GM13976 (cell line): ENCODE data around the gene DNM1.

Experiments
- DNase-seq: peaks from one replicate; pipeline ENCODE4 v3.0.0; 2012; ENCODE audit warnings: low spot score
- in situ Hi-C: fragments of 300-500 bp; cut with MboI; formaldehyde crosslinking; loops from one replicate; pipeline ENCODE4 v1.12.0; 2022; ENCODE audit warnings: low sequenced_read_pairs, mixed read lengths, inconsistent platforms; ENCODE audit not compliant: unreplicated experiment
- TF ChIP-seq, protein P1 (sequence below): IDR thresholded peaks from 2 replicates; pipeline ENCODE4 v1.5.1; 2012; ENCODE audit warnings: borderline replicate concordance, mild to moderate bottlenecking; ENCODE audit not compliant: insufficient read depth; ENCODE audit errors: extremely low read depth, missing control alignments, control extremely low read depth

The DNM1 gene

GRCh38 chr9:128247226-128247803 lies 44.1 kb downstream of the DNM1 start:
- in situ Hi-C loops: no loop called here
- DNase-seq: no peak
- TF ChIP-seq, protein P1, sequence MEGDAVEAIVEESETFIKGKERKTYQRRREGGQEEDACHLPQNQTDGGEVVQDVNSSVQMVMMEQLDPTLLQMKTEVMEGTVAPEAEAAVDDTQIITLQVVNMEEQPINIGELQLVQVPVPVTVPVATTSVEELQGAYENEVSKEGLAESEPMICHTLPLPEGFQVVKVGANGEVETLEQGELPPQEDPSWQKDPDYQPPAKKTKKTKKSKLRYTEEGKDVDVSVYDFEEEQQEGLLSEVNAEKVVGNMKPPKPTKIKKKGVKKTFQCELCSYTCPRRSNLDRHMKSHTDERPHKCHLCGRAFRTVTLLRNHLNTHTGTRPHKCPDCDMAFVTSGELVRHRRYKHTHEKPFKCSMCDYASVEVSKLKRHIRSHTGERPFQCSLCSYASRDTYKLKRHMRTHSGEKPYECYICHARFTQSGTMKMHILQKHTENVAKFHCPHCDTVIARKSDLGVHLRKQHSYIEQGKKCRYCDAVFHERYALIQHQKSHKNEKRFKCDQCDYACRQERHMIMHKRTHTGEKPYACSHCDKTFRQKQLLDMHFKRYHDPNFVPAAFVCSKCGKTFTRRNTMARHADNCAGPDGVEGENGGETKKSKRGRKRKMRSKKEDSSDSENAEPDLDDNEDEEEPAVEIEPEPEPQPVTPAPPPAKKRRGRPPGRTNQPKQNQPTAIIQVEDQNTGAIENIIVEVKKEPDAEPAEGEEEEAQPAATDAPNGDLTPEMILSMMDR: no peak

DNA sequence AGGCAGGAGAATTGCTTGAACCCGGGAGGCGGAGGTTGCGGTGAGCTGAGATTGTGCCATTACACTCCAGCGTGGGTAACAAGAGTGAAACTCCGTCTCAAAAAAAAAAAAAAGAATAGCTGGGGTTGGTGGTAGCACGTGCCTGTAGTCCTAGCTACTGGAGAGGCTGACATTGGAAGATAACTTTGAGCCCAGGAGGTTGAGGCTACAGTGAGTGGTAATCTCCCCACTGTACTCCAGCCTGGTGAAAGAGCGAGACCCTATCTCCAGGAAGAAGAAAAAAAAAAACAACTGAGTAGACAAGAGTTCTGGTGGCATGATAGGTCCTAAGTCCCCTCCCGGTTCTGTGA lies 46.4 kb downstream of the DNM1 start:
- TF ChIP-seq, protein P1: no peak
- no peak for DNase-seq
- in situ Hi-C loops: no loop called here

DNA sequence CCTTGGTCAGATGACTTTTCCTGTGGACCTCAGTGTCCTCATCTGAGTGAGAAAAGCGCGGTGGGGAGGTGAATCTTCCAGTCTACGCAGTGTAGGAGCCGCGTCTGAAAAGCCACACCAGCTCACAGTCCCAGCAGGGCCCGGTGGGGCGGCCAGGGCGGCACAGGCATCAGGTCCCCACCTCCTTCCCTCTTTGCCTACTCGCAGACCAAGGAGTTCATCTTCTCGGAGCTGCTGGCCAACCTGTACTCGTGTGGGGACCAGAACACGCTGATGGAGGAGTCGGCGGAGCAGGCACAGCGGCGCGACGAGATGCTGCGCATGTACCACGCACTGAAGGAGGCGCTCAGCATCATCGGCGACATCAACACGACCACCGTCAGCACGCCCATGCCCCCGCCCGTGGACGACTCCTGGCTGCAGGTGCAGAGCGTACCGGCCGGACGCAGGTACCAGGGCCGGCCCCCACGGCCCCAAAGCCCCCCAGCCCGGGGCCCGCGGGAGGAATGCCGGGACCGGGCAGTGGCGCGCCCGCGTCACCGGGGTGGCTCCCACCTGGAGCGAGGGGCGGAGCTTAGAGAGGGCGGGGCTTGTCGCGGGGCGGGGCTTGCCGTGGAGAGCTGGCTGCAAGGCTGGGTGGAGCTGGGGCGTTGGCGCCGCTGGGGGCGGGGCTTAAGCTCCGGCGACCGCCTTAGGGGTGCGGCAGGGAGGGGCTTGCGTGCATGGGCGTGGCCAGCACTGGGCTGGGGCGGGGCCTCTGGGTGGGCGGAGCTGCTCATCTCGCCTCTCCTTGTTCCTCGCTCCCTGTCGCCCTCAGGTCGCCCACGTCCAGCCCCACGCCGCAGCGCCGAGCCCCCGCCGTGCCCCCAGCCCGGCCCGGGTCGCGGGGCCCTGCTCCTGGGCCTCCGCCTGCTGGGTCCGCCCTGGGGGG lies 47.0 kb downstream of the DNM1 start:
- peak; percentile 100 for DNase-seq
- TF ChIP-seq, protein P1: no peak
- in situ Hi-C loops: no loop called here

GRCh38 chr9:128250839-128251731 lies 47.9 kb downstream of the DNM1 start:
- TF ChIP-seq, protein P1: no peak
- no peak for DNase-seq
- in situ Hi-C loops: no loop called here

DNA sequence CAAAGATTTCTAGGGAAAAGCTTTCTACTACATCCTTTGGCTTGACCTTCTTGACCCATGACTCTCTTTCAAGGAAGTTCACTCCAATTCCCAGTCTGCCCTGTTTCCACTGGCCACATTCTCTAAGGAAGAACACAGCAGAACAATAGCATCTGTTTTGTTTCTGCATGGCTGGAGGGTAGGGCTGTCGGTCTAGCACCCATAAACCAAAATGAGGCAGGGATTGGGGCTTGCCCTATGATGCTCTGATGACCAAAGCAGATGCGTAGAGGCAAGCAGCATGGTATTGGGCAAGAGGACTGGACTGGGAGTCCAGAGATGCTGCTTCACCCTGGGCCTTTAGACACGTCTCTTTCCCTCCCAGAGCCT lies 48.5 kb downstream of the DNM1 start:
- in situ Hi-C loops: no loop called here
- TF ChIP-seq, protein P1: no peak
- DNase-seq: no peak
